Natural killer cell (primary cell): ENCODE data around the gene CCDC154. TPM values are rescaled to one million over a fixed set of nuclear protein-coding genes. Genes with fewer than 3 reads are reported as not detected.

Experiments used
- ATAC-seq, 3 donors: fragments of 150-1000 bp in 2 of 3; fragments of 200-7000 bp in 1 of 3; cut with Tn5 transposase; 1 replicate in 1 of 3; 2 replicates in 2 of 3; pipeline ENCODE4 v1.10.0; 2021; ENCODE audit warnings: mild to moderate bottlenecking in 2 of 3, moderate library complexity in 2 of 3
- DNase-seq, 2 donors: peaks; one replicate each; pipeline versions ENCODE4 v3.0.0 to v3.0.0-alpha.2; 2013 to 2021; ENCODE audit warnings: mixed read lengths in 1 of 2
- H3K27ac ChIP-seq: one replicate; pipeline ENCODE4 v1.5.1; 2013; ENCODE audit warnings: mild to moderate bottlenecking, low read length
- H3K27me3 ChIP-seq: one replicate; pipeline ENCODE4 v1.6.1; 2013; ENCODE audit warnings: low read length; ENCODE audit not compliant: control insufficient read depth, insufficient read depth
- H3K36me3 ChIP-seq: one replicate; pipeline ENCODE4 v1.6.1; 2013; ENCODE audit warnings: low read length; ENCODE audit not compliant: control insufficient read depth, insufficient read depth
- H3K4me1 ChIP-seq: one replicate; pipeline ENCODE4 v1.6.1; 2013; ENCODE audit warnings: low read length; ENCODE audit not compliant: control insufficient read depth, insufficient read depth
- H3K4me3 ChIP-seq: one replicate; pipeline ENCODE4 v1.5.1; 2013; ENCODE audit warnings: low read length
- H3K9me3 ChIP-seq: one replicate; pipeline ENCODE4 v1.6.1; 2013; ENCODE audit warnings: low read length; ENCODE audit not compliant: control insufficient read depth, insufficient read depth
- H3K27ac Mint-ChIP-seq, 2 donors: one replicate each; pipeline ENCODE4 v1.8.0; 2022; ENCODE audit warnings: mild to moderate bottlenecking in 2 of 2, mixed read lengths in 2 of 2, moderate library complexity in 1 of 2
- H3K27me3 Mint-ChIP-seq, 2 donors: one replicate each; pipeline ENCODE4 v1.8.0; 2022; ENCODE audit warnings: low read depth in 2 of 2, mixed read lengths in 2 of 2
- H3K36me3 Mint-ChIP-seq: one replicate; pipeline ENCODE4 v1.8.0; 2022; ENCODE audit warnings: mixed read lengths
- H3K4me1 Mint-ChIP-seq, 2 donors: one replicate each; pipeline ENCODE4 v1.8.0; 2022; ENCODE audit warnings: mixed read lengths in 2 of 2
- H3K4me3 Mint-ChIP-seq: one replicate; pipeline ENCODE4 v1.8.0; 2022; ENCODE audit warnings: mild to moderate bottlenecking, moderate library complexity, mixed read lengths
- H3K9me3 Mint-ChIP-seq, 2 donors: one replicate each; pipeline ENCODE4 v1.8.0; 2022; ENCODE audit warnings: mixed read lengths in 2 of 2
- CTCF ChIP-seq: fragments of 200-600 bp; IDR thresholded peaks from one replicate; pipeline ENCODE4 v1.8.0; 2022; ENCODE audit warnings: antibody characterized with exemption
- WGBS: methylation state at CpG from one replicate; pipeline ENCODE4 v1.1.7; 2013; ENCODE audit warnings: missing lambda C conversion rate; ENCODE audit not compliant: insufficient coverage; 5-methylcytosine and 5-hydroxymethylcytosine counted together
- intact Hi-C: fragments of 100-400 bp; cut with micrococcal nuclease; formaldehyde crosslinking; loops from one replicate; pipeline ENCODE4 v1.14.2; 2022
- total RNA-seq, 4 donors: library from RNA; stranded (reverse); fragments of 120-200 nt in 1 of 4; gene quantifications; one replicate each; pipeline versions ENCODE4 v1.2.3 to v1.2.4, GENCODE V29; 2013 to 2022

Gene CCDC154
- total RNA-seq, 3 donors from 2014 or later (not counting 1 experiment from before 2014, with no cell fraction given) = 0.88 to 1.8 (median 1.6) TPM

DNA sequence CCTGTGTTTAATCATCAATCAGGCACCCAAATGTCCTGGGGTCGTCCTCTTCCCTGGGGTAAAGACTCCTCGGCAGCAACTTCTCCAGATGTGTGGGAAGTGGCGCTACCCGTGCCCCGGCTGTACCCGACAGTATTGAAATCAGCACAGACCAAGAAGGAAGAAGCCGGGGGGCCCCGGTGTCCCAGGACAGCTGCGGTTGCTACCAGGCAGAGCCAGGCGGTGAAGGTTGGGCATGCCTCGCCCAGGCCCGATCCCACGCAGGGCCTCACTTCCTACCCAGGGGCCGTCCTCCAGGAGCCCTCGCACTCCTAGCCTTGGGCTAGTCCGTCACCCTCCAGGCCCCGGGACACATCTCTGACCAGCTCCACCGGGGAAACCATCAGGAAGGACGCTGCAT lies 9.0 kb upstream of the CCDC154 start:
- Histone ChIP-seq H3K4me3 (no peak overlapping the region), H3K36me3 (peaks cover 54% of the 10 kb centered on the region), H3K9me3 (no peaks in the 10 kb centered on the region), H3K4me1 (peaks cover 5% of the 10 kb centered on the region), H3K27me3 (no peaks in the 10 kb centered on the region), H3K27ac (no peak overlapping the region)
- Mint-ChIP-seq H3K9me3 (no peaks in the 10 kb centered on the region), H3K36me3 (no peaks in the 10 kb centered on the region), H3K4me1 (peaks cover 0 to 10% of the 10 kb centered on the region in 2 donors), H3K27me3 (no peaks in the 10 kb centered on the region), H3K27ac (no peak overlapping the region), H3K4me3 (no peak overlapping the region)
- TF ChIP-seq CTCF = no peak
- 98% methylated on average over 19 of the region's 19 CpGs for WGBS
- ATAC-seq (no peak), DNase-seq (no peak)
- intact Hi-C loops = no loop called here

GRCh38 chr16:1452530-1452929 lies 8.2 kb upstream of the CCDC154 start:
- H3K27ac ChIP-seq = no peak overlapping the region
- Mint-ChIP-seq H3K36me3 (no peaks in the 10 kb centered on the region), H3K27ac (no peak overlapping the region), H3K9me3 (no peaks in the 10 kb centered on the region), H3K27me3 (no peaks in the 10 kb centered on the region), H3K4me3 (no peak overlapping the region), H3K4me1 (peaks cover 0 to 10% of the 10 kb centered on the region in 2 donors)
- H3K4me1 ChIP-seq = no peaks in the 10 kb centered on the region
- H3K9me3 ChIP-seq = no peaks in the 10 kb centered on the region
- H3K4me3 ChIP-seq = no peak overlapping the region
- WGBS = 97% methylated on average over 20 of the region's 20 CpGs
- H3K36me3 ChIP-seq = peaks cover 52% of the 10 kb centered on the region
- intact Hi-C loops = no loop called here
- H3K27me3 ChIP-seq = no peaks in the 10 kb centered on the region
- ATAC-seq = no peak
- no peak for TF ChIP-seq CTCF
- no peak for DNase-seq

DNA sequence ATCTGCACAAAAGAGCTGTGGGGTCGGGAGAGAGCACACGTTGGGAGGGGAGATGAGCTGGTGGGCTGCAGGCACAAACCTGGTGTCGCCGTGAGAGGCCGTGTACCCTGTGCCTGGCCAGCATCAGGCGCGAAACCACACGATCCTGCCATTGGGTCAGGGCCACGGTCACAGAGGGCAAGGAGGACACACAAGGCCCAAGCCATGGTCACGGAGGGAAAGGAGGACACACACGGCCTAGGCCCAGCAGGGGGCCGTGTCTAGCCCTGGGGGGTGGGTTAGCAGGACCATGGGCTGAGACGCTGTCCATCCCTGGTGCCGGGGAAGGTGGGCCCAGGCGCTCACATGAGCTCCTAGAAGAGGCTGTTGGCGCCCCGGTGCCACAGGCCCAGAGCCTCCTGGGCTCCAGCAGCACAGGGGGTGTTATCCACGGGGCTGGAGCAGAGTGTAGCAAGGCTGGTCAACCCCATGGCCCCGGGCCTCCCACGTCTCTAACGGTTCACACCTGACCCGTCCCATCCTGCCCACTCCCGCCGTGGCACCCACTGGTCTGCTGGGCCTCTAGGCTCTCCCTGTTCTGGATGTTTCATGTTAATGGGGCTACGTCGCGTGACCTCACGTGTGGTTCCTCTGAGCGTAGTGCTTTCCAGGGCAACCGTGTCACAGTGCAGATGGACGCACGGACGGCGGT lies 7.5 kb upstream of the CCDC154 start:
- Histone ChIP-seq H3K27ac (no peak overlapping the region), H3K27me3 (no peaks in the 10 kb centered on the region), H3K4me1 (no peaks in the 10 kb centered on the region), H3K4me3 (no peak overlapping the region), H3K9me3 (no peaks in the 10 kb centered on the region), H3K36me3 (peaks cover 52% of the 10 kb centered on the region)
- intact Hi-C loops = no loop called here
- no peaks in the 10 kb centered on the region for H3K27me3 Mint-ChIP-seq
- no peak overlapping the region for H3K4me3 Mint-ChIP-seq
- DNase-seq (no peak), ATAC-seq (peak in 1 of 3 donors; percentile 12)
- peaks cover 0 to 10% of the 10 kb centered on the region in 2 donors for H3K4me1 Mint-ChIP-seq
- WGBS = 96% methylated on average over 34 of the region's 34 CpGs
- H3K27ac Mint-ChIP-seq = peak overlapping the region in 1 of 2 donors; percentile 58
- no peaks in the 10 kb centered on the region for H3K36me3 Mint-ChIP-seq
- H3K9me3 Mint-ChIP-seq = no peaks in the 10 kb centered on the region
- TF ChIP-seq CTCF = no peak

DNA sequence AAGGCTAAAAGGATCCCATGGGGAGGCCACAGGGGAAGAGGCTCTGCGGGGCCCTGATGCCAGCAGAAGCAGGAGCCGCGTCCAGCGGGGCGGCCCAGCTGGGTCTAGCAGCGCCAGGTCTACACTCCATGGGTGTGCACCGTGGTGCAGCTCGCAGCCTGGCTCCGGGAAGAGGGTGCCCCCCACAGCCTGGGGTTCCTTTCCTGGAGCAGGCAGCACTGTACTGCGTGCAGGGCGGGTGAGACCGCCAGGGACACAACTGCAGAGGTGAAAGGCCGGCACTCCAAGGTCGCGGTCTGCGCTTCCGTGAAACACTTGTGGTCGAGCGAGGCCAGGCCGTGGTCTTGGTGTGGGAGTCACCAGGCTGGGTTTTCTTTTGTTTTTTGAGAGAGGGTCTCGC lies 6.5 kb upstream of the CCDC154 start:
- peaks cover 0 to 14% of the 10 kb centered on the region in 2 donors for H3K4me1 Mint-ChIP-seq
- H3K36me3 Mint-ChIP-seq = no peaks in the 10 kb centered on the region
- no peaks in the 10 kb centered on the region for H3K9me3 Mint-ChIP-seq
- no peaks in the 10 kb centered on the region for H3K27me3 Mint-ChIP-seq
- H3K27ac Mint-ChIP-seq = peak overlapping the region in 1 of 2 donors; percentile 59
- H3K4me3 Mint-ChIP-seq = no peak overlapping the region
- ATAC-seq (no peak), DNase-seq (no peak)
- WGBS = 95% methylated on average over 21 of the region's 21 CpGs
- peaks cover 50% of the 10 kb centered on the region for H3K36me3 ChIP-seq
- H3K9me3 ChIP-seq = no peaks in the 10 kb centered on the region
- no peak overlapping the region for H3K4me3 ChIP-seq
- intact Hi-C loops = no loop called here
- TF ChIP-seq CTCF = no peak
- H3K4me1 ChIP-seq = no peaks in the 10 kb centered on the region
- H3K27ac ChIP-seq = no peak overlapping the region
- no peaks in the 10 kb centered on the region for H3K27me3 ChIP-seq
